ENCODE measurements around the gene MEAF6.

The MEAF6 gene

GRCh38 chr1:37485902-37486679, 28.5 kb downstream of the MEAF6 start:
- ChIA-PET CTCF (interaction anchor here (0.6 to 2.1 kb wide), 5 partner anchors 9 to 40 kb away, joined by 3 to 11 read pairs (median 5); partner anchors contain the start of gene ZC3H12A), POLR2A (interaction anchor here (1.7 to 2.4 kb wide), 2 partner anchors 11 kb away, joined by 8 to 11 read pairs; partner anchors contain the start of gene ZC3H12A)
- DNase-seq (ENCODE audit: extremely low spot score): no peak
- no peak for TF ChIP-seq FOXM1 (IDR thresholded peaks at IDR 0.05; ENCODE audit: borderline replicate concordance)
- no peak for TF ChIP-seq FOXK2 (IDR thresholded peaks at IDR 0.05)
- no peak for TF ChIP-seq FOXA1 (IDR thresholded peaks at IDR 0.05)
- TF ChIP-seq SUZ12 (IDR thresholded peaks at IDR 0.05): no peak
- no peak for TF ChIP-seq ZNF384 (IDR thresholded peaks at IDR 0.05)
- TF ChIP-seq ARNT (IDR thresholded peaks at IDR 0.05): no peak
- TF ChIP-seq CTBP1 (IDR thresholded peaks at IDR 0.05; ENCODE audit: borderline replicate concordance): no peak

DNA sequence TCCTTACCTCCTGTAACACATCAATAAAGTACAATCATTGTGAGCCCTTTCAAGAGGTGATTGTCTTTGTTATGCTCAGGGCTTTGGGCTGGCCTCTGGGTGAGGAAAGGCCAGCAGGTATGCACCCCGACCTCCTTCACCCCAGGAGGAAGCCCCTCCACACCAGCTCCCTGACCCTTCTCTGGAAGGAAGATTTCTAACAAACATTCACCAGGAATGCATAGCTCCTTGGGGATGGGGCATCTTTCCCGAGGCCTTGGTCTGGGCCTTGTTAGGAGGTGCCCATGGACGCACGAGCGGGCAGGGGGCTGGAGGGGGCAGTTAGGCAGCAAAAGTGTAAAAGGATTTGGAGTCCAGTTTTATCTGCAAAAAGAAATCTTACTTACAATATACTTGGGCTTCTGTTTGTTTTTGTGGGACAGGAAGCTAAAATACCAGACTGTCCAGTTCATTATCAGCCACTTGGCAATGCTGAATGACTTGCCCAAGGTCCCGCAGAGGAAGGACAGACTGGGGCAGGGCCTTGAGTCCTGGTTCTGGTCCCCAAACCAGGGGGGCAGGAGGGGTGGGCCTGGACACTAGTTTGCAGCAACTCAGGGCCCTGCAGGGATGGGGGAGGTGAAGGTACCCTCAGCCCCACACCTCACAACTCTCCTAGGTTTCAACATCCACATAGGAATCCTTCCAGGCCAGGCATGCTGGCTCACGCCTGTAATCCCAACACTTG, 30.1 kb downstream of the MEAF6 start:
- ChIA-PET POLR2A (interaction anchor here (2.4 kb wide), 1 partner anchor 10 kb away, joined by 11 read pairs; the partner anchor contains the start of gene ZC3H12A), CTCF (interaction anchor here (0.7 to 0.8 kb wide), 2 partner anchors 17 to 30 kb away, joined by 3 read pairs; no protein-coding TSS in a partner anchor)
- no peak for DNase-seq (ENCODE audit: extremely low spot score)
- TF ChIP-seq FOXA1 (IDR thresholded peaks at IDR 0.05): no peak
- TF ChIP-seq SUZ12 (IDR thresholded peaks at IDR 0.05): no peak
- TF ChIP-seq ARNT (IDR thresholded peaks at IDR 0.05): no peak
- no peak for TF ChIP-seq PKNOX1 (IDR thresholded peaks at IDR 0.05)
- TF ChIP-seq L3MBTL2 (conservative IDR thresholded peaks at IDR 0.05): no peak

DNA sequence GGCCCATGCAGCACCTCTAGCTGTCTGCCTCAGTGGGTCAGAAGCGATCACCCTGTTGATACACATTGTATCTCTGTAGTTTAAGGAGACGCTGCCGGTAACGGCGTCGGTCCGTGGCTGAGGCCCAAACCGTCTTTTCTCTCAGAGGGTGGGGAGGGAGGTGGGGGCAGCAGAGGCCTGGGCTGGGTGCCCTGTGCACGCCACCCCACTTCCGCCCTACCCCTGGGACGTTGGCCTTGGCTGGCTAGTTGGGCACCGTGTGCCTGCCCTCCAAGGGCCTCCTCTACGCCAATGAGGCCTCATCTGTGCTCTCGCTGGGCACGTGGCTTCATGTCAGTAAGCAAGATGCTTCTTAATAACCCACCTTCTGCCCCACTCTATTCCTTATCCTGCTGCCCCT, 30.8 kb downstream of the MEAF6 start:
- CTCF ChIA-PET: no interaction called here
- POLR2A ChIA-PET: interaction anchor here (0.6 to 2.4 kb wide), 2 partner anchors 9 to 21 kb away, joined by 3 to 11 read pairs; partner anchors contain the start of gene ZC3H12A

GRCh38 chr1:37482796-37483744, 31.5 kb downstream of the MEAF6 start:
- ChIA-PET CTCF (interaction anchor here (1.0 kb wide), 1 partner anchor 32 kb away, joined by 4 read pairs; no protein-coding TSS in a partner anchor), POLR2A (interaction anchor here (0.6 kb wide), 1 partner anchor 21 kb away, joined by 3 read pairs; no protein-coding TSS in a partner anchor)
- no peak for DNase-seq (ENCODE audit: extremely low spot score)
- TF ChIP-seq LEF1 (IDR thresholded peaks at IDR 0.05; ENCODE audit: borderline replicate concordance): no peak
- TF ChIP-seq FOXK2 (IDR thresholded peaks at IDR 0.05): no peak
- no peak for TF ChIP-seq TARDBP (IDR thresholded peaks at IDR 0.05)
- no peak for TF ChIP-seq FOXM1 (IDR thresholded peaks at IDR 0.05; ENCODE audit: borderline replicate concordance)
- TF ChIP-seq L3MBTL2 (conservative IDR thresholded peaks at IDR 0.05): no peak
- TF ChIP-seq NFRKB (IDR thresholded peaks at IDR 0.05): no peak
- TF ChIP-seq SP1 (IDR thresholded peaks at IDR 0.05): no peak
- no peak for TF ChIP-seq PKNOX1 (IDR thresholded peaks at IDR 0.05)
- no peak for TF ChIP-seq ARNT (IDR thresholded peaks at IDR 0.05)

More for the DNA sequence above, 30.8 kb downstream of the MEAF6 start:
- no peak for DNase-seq (ENCODE audit: extremely low spot score)
- TF ChIP-seq LEF1 (IDR thresholded peaks at IDR 0.05; ENCODE audit: borderline replicate concordance) (no peak), FOXA1 (IDR thresholded peaks at IDR 0.05) (no peak), HDGF (IDR thresholded peaks at IDR 0.05; ENCODE audit: borderline replicate concordance) (no peak), ARNT (IDR thresholded peaks at IDR 0.05) (no peak), ZNF384 (IDR thresholded peaks at IDR 0.05) (no peak), SP1 (IDR thresholded peaks at IDR 0.05) (no peak), NFRKB (IDR thresholded peaks at IDR 0.05) (no peak), PKNOX1 (IDR thresholded peaks at IDR 0.05) (no peak), SUZ12 (IDR thresholded peaks at IDR 0.05) (no peak), TARDBP (IDR thresholded peaks at IDR 0.05) (no peak), ELF4 (IDR thresholded peaks at IDR 0.05) (no peak), FOXK2 (IDR thresholded peaks at IDR 0.05) (no peak), FOXM1 (IDR thresholded peaks at IDR 0.05; ENCODE audit: borderline replicate concordance) (no peak), BHLHE40 (IDR thresholded peaks at IDR 0.05; ENCODE audit: borderline replicate concordance) (no peak), L3MBTL2 (conservative IDR thresholded peaks at IDR 0.05) (no peak), CTBP1 (IDR thresholded peaks at IDR 0.05; ENCODE audit: borderline replicate concordance) (no peak)
